A549 (cell line): ENCODE measurements around the gene ISG15. TPM values are rescaled to one million over a fixed set of nuclear protein-coding genes. Genes with fewer than 3 reads are reported as not detected.

ENCODE experiments used
- ATAC-seq, 2 experiments: fragments of 200-7000 bp in 1 of 2; fragments of >200 bp in 1 of 2; cut with Nextera tagmentation in 1 of 2; cut with Tn5 transposase in 1 of 2; 3 replicates each; pipeline versions ENCODE4 v1.8.0 to v1.9.1; 2018 to 2020; ENCODE audit warnings: mild to moderate bottlenecking in 1 of 2, moderate library complexity in 1 of 2
- CTCF ChIA-PET: fragments of 300-600 bp; sonication (Branson Sonifier 250); formaldehyde crosslinking; extraction: SDS; loops from one replicate; lab custom pipeline; 2021; ENCODE audit warnings: antibody characterized with exemption, inconsistent platforms; lab: Yijun Ruan, JAX
- POLR2A ChIA-PET: fragments of 350-600 bp; formaldehyde crosslinking; extraction: SDS; loops from one replicate; lab custom pipeline; 2021; ENCODE audit warnings: antibody characterized with exemption, inconsistent platforms; lab: Yijun Ruan, JAX
- DNase-seq, 2 experiments: peaks; one replicate each; pipeline versions ENCODE4 v3.0.0 to v3.0.0-alpha.2; 2011 to 2016; ENCODE audit warnings: low read depth in 1 of 2, low spot score in 1 of 2
- FAIRE-seq: peaks from 2 replicates; lab custom pipeline; 2011; peaks lifted over from hg19 to GRCh38; lab: Jason Lieb, UNC
- H3K27ac ChIP-seq, 2 experiments: fragments of >200 bp; sonication (Bioruptor Twin); formaldehyde crosslinking; 3 replicates each; pipeline ENCODE4 v1.5.1; 2016 to 2017
- H3K4me1 ChIP-seq: fragments of >200 bp; sonication (Bioruptor Twin); formaldehyde crosslinking; 3 replicates; pipeline ENCODE4 v1.6.1; 2016
- H3K4me2 ChIP-seq: fragments of >200 bp; sonication (Bioruptor Twin); formaldehyde crosslinking; 3 replicates; pipeline ENCODE4 v1.6.1; 2016
- H3K4me3 ChIP-seq: fragments of >200 bp; sonication (Bioruptor Twin); formaldehyde crosslinking; 3 replicates; pipeline ENCODE4 v1.5.1; 2016
- H3K9me3 ChIP-seq: fragments of >200 bp; sonication (Bioruptor Twin); formaldehyde crosslinking; 3 replicates; pipeline ENCODE4 v1.6.1; 2016
- ATOH8 ChIP-seq: fragments of 250-450 bp; sonication (Bioruptor Pico); IDR thresholded peaks from 2 replicates; pipeline ENCODE4 v1.5.0; 2020; ENCODE audit warnings: low read depth, mild to moderate bottlenecking, moderate library complexity
- EHF ChIP-seq: fragments of 250-450 bp; sonication (Bioruptor Pico); IDR thresholded peaks from 2 replicates; pipeline ENCODE4 v1.5.0; 2020; ENCODE audit warnings: mild to moderate bottlenecking
- EHMT2 ChIP-seq: fragments of 200-600 bp; sonication (generic); IDR thresholded peaks from 2 replicates; pipeline ENCODE4 v1.6.1; 2016; ENCODE audit warnings: antibody characterized with exemption, low read depth, mild to moderate bottlenecking, moderate library complexity
- HOXA7 ChIP-seq: fragments of 250-450 bp; sonication (Bioruptor Pico); IDR thresholded peaks from 2 replicates; pipeline ENCODE4 v1.5.0; 2020; ENCODE audit warnings: mild to moderate bottlenecking, moderate library complexity
- JUN ChIP-seq, 2 experiments: fragments of >200 bp; sonication (Bioruptor Twin); formaldehyde crosslinking; IDR thresholded peaks; 2 replicates in 1 of 2; 3 replicates in 1 of 2; pipeline ENCODE4 v1.6.1; 2016 to 2017
- MAZ ChIP-seq: fragments of 150-350 bp; IDR thresholded peaks from 2 replicates; pipeline ENCODE4 v1.6.1; 2014; ENCODE audit warnings: antibody characterized with exemption, low read depth, low read length, borderline replicate concordance
- MYC ChIP-seq: IDR thresholded peaks from 2 replicates; pipeline ENCODE4 v1.6.1; 2012; ENCODE audit warnings: mild to moderate bottlenecking, inconsistent platforms, low read length, improper control_type of control experiment, borderline replicate concordance
- NFE2L2 ChIP-seq: fragments of 150-350 bp; conservative IDR thresholded peaks from 2 replicates; pipeline ENCODE4 v1.6.1; 2014; ENCODE audit warnings: low read length
- PBX3 ChIP-seq: IDR thresholded peaks from 2 replicates; pipeline ENCODE4 v1.6.1; 2012
- RAD21 ChIP-seq, 2 experiments: fragments of >200 bp in 1 of 2; sonication (Bioruptor Twin) in 1 of 2; formaldehyde crosslinking in 1 of 2; IDR thresholded peaks in 1 of 2; conservative IDR thresholded peaks in 1 of 2; 2 replicates in 1 of 2; 3 replicates in 1 of 2; pipeline ENCODE4 v1.6.1; 2012 to 2018; ENCODE audit warnings: inconsistent platforms in 1 of 2
- REST ChIP-seq: fragments of 200-600 bp; sonication (generic); IDR thresholded peaks from 2 replicates; pipeline ENCODE4 v1.6.1; 2016; ENCODE audit warnings: antibody characterized with exemption, mild to moderate bottlenecking, moderate library complexity
- SMC3 ChIP-seq: fragments of >200 bp; sonication (Bioruptor Twin); formaldehyde crosslinking; IDR thresholded peaks from 3 replicates; pipeline ENCODE4 v1.6.1; 2018; ENCODE audit warnings: inconsistent platforms
- TFCP2L1 ChIP-seq: fragments of 250-450 bp; sonication (Bioruptor Pico); IDR thresholded peaks from 2 replicates; pipeline ENCODE4 v1.5.0; 2021; ENCODE audit warnings: mild to moderate bottlenecking
- ZC3H11A ChIP-seq: fragments of 450-650 bp; IDR thresholded peaks from 2 replicates; pipeline ENCODE4 v1.6.1; 2014; ENCODE audit warnings: antibody characterized with exemption, mild to moderate bottlenecking
- ZFP36 ChIP-seq: fragments of 450-650 bp; IDR thresholded peaks from 2 replicates; pipeline ENCODE4 v1.6.1; 2014; ENCODE audit warnings: borderline replicate concordance; ENCODE audit not compliant: partially characterized antibody
- WGBS: methylation state at CpG from one replicate; pipeline ENCODE4 v1.1.6; 2017; ENCODE audit errors: missing lambda C conversion rate; 5-methylcytosine and 5-hydroxymethylcytosine counted together
- polyA plus RNA-seq, 4 experiments: library from polyadenylated mRNA; depleted of rRNA in 3 of 4; stranded (reverse); fragments of >200 nt; fragmentation: RNase III in 1 of 4; extraction: RNeasy Plus Mini Kit Qiagen cat#74134 plus additional on column Dnase treatment in 1 of 4; gene quantifications; 2 replicates in 3 of 4; 3 replicates in 1 of 4; pipeline ENCODE4 v1.2.3, GENCODE V29; 2011 to 2017
- TF ChIP-seq, protein P1 (sequence below): fragments of >200 bp; sonication (Bioruptor Twin); formaldehyde crosslinking; IDR thresholded peaks from 3 replicates; pipeline ENCODE4 v1.5.1; 2016

ISG15 gene
- polyA plus RNA-seq, 2 of the 4 experiments (the other 2 are of a cell fraction) = 4.6 to 11.2 TPM

DNA sequence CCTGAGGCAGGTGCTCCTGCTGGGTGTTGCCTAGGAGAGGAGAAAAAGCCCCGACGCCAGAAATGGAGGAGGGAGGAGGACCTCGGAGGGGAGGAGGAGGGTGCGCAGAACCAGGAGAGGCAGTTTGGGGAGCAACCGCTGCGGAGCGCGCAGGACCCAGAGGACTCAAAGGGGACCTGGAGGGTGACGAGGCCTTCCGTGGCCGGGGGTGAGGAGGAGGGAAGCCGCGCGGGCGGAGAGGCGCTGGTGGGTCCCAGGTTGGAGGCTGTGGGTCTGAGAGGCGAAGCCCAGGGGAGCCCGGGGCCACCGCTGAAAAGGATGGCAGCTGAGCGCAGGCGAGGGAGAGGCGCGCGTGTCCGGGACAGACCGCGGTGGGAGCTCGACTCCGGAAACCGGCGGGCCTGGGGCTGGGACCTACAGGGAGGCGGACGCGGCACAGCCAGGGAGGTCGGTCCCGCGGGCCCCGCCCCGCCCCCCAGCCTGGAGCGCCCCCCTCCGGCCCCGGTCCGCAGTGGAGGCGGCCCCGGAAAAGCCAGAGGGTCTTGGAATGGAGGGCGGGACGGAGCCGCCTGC, 45.7 kb downstream of the ISG15 start (continued):
- TF ChIP-seq REST = no peak
- peak in 1 of 2 experiments; percentile 26; a peak in 1 of 5 replicates for TF ChIP-seq RAD21 (conservative IDR thresholded peaks at IDR 0.05 in 1 of 2, IDR thresholded peaks at IDR 0.05 in 1 of 2)
- no peak for TF ChIP-seq TFCP2L1 (CRISPR knock-in tag)
- no peak for TF ChIP-seq ATOH8 (CRISPR knock-in tag)
- no peak for TF ChIP-seq PBX3
- TF ChIP-seq ZFP36 = no peak
- TF ChIP-seq JUN (IDR thresholded peaks at IDR 0.05) = no peak
- no peak for TF ChIP-seq EHF (CRISPR knock-in tag)
- TF ChIP-seq SMC3 = peak; percentile 34; the same call in 1 of the 3 replicates
- TF ChIP-seq ZC3H11A = no peak
- TF ChIP-seq, protein P1, sequence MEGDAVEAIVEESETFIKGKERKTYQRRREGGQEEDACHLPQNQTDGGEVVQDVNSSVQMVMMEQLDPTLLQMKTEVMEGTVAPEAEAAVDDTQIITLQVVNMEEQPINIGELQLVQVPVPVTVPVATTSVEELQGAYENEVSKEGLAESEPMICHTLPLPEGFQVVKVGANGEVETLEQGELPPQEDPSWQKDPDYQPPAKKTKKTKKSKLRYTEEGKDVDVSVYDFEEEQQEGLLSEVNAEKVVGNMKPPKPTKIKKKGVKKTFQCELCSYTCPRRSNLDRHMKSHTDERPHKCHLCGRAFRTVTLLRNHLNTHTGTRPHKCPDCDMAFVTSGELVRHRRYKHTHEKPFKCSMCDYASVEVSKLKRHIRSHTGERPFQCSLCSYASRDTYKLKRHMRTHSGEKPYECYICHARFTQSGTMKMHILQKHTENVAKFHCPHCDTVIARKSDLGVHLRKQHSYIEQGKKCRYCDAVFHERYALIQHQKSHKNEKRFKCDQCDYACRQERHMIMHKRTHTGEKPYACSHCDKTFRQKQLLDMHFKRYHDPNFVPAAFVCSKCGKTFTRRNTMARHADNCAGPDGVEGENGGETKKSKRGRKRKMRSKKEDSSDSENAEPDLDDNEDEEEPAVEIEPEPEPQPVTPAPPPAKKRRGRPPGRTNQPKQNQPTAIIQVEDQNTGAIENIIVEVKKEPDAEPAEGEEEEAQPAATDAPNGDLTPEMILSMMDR = peak; percentile 58
- TF ChIP-seq MAZ = no peak
- TF ChIP-seq EHMT2 = no peak
- TF ChIP-seq MYC = no peak
- TF ChIP-seq HOXA7 = no peak
- TF ChIP-seq, all 56 proteins: peak for 5

- WGBS = 19% methylated on average over 5 of the region's 69 CpGs
- peak; percentile 61 to 68 for DNase-seq
- FAIRE-seq = no peak
- CTCF ChIA-PET = interaction anchor here (1.2 to 8.8 kb wide), 10 partner anchors 11 to 77 kb away, joined by 3 to 126 read pairs (median 5); partner anchors contain the start of genes ISG15 and PERM1
- TF ChIP-seq SMC3 = peak; percentile 2; the same call in 2 of the 3 replicates
- no peak for TF ChIP-seq NFE2L2
- TF ChIP-seq, all 56 proteins: peak for 1
- peak; percentile 54 to 72 for ATAC-seq
- peak overlapping the region; percentile 79 to 97; a peak in 5 of 6 replicates for H3K27ac ChIP-seq
- peak overlapping the region; percentile 97 for H3K4me2 ChIP-seq
- no peaks in the 10 kb centered on the region for H3K9me3 ChIP-seq
- POLR2A ChIA-PET = interaction anchor here (0.5 to 1.6 kb wide), 3 partner anchors 39 to 60 kb away, joined by 3 to 8 read pairs (median 3); partner anchors contain the start of genes AGRN and HES4
- peak overlapping the region; percentile 74 for H3K4me3 ChIP-seq
- peaks cover 41% of the 10 kb centered on the region for H3K4me1 ChIP-seq
Measured at GRCh38 chr1:1059494-1060280, 46.4 kb downstream of the ISG15 start.
